Measurements from ENCODE around the gene FAM117B. TPM values are rescaled to one million over a fixed set of nuclear protein-coding genes. Genes with fewer than 3 reads are reported as not detected.
"Not testable (repeated sequence)": the region's sequence is repeated elsewhere in the genome, so short reads cannot be mapped to it uniquely, and the experiment has no call there.

The FAM117B gene
- total RNA-seq, 1 donor from 2014 or later, result 13.1 TPM

- Histone ChIP-seq H3K4me1 (no peaks in the 10 kb centered on the region), H3K36me3 (peaks cover 11% of the 10 kb centered on the region), H3K27ac (no peak overlapping the region), H3K4me3 (no peak overlapping the region), H3K9me3 (no peaks in the 10 kb centered on the region), H3K27me3 (ENCODE audit: low read depth) (no peaks in the 10 kb centered on the region)
- intact Hi-C loops (cut with DNase I), result no loop called here
- no peak for ATAC-seq
- DNase-seq, result no peak
- TF ChIP-seq CTCF (IDR thresholded peaks at IDR 0.05), result no peak
Measured at GRCh38 chr2:202786842-202787241, 152.1 kb downstream of the FAM117B start.

GRCh38 chr2:202790676-202791075, 155.9 kb downstream of the FAM117B start:
- no peaks in the 10 kb centered on the region for H3K27me3 ChIP-seq (ENCODE audit: low read depth)
- intact Hi-C loops (cut with DNase I), result no loop called here
- ATAC-seq (no peak), DNase-seq (no peak)
- H3K4me3 ChIP-seq, result no peak overlapping the region
- no peak for TF ChIP-seq CTCF (IDR thresholded peaks at IDR 0.05)
- no peak overlapping the region for H3K27ac ChIP-seq
- H3K9me3 ChIP-seq, result no peaks in the 10 kb centered on the region
- peaks cover 11% of the 10 kb centered on the region for H3K36me3 ChIP-seq
- H3K4me1 ChIP-seq, result no peaks in the 10 kb centered on the region

- no peak for TF ChIP-seq CTCF (IDR thresholded peaks at IDR 0.05)
- DNase-seq (no peak), ATAC-seq (no peak)
- H3K4me1 ChIP-seq, result no peaks in the 10 kb centered on the region
- H3K27me3 ChIP-seq (ENCODE audit: low read depth), result no peaks in the 10 kb centered on the region
- H3K36me3 ChIP-seq, result no peaks in the 10 kb centered on the region
- no peak overlapping the region for H3K4me3 ChIP-seq
- H3K27ac ChIP-seq, result no peak overlapping the region
- H3K9me3 ChIP-seq, result no peaks in the 10 kb centered on the region
- intact Hi-C loops (cut with DNase I), result no loop called here
Measured at GRCh38 chr2:202797944-202798343, 163.2 kb downstream of the FAM117B start.

- H3K4me1 ChIP-seq; H3K27ac ChIP-seq; H3K36me3 ChIP-seq; H3K4me3 ChIP-seq; DNase-seq; intact Hi-C loops (cut with DNase I); H3K27me3 ChIP-seq (ENCODE audit: low read depth); H3K9me3 ChIP-seq: not testable (repeated sequence)
- ATAC-seq, result peak in 1 of 2 donors; percentile 9
Measured at GRCh38 chr2:202805911-202806310, 171.1 kb downstream of the FAM117B start.

GRCh38 chr2:202807431-202808138, 172.8 kb downstream of the FAM117B start:
- H3K27ac ChIP-seq; H3K27me3 ChIP-seq (ENCODE audit: low read depth); H3K9me3 ChIP-seq; H3K4me3 ChIP-seq; H3K4me1 ChIP-seq; intact Hi-C loops (cut with DNase I); H3K36me3 ChIP-seq: not testable (repeated sequence)
- ATAC-seq (peak; percentile 79 to 88), DNase-seq (peak; percentile 67)

- no peaks in the 10 kb centered on the region for H3K36me3 ChIP-seq
- ATAC-seq (no peak), DNase-seq (no peak)
- intact Hi-C loops (cut with DNase I), result no loop called here
- H3K9me3 ChIP-seq, result no peaks in the 10 kb centered on the region
- H3K27me3 ChIP-seq (ENCODE audit: low read depth), result no peaks in the 10 kb centered on the region
- no peak overlapping the region for H3K27ac ChIP-seq
- no peak for TF ChIP-seq CTCF (IDR thresholded peaks at IDR 0.05)
- no peaks in the 10 kb centered on the region for H3K4me1 ChIP-seq
- no peak overlapping the region for H3K4me3 ChIP-seq
Measured at GRCh38 chr2:202808754-202809153, 174.0 kb downstream of the FAM117B start.

All from lower lobe of right lung (tissue), 2 donors.